NCI-H1694 (cell line): Measurements from ENCODE around the gene SLC35B3.
A peak's percentile ranks its signal among the peaks of the same experiment; 100 is the strongest.
"Not testable (repeated sequence)": the region's sequence is repeated elsewhere in the genome, so short reads cannot be mapped to it uniquely, and the experiment has no call there.

ENCODE experiments used
- DNase-seq: peaks from one replicate; lab custom pipeline; 2025; lab: John Stamatoyannopoulos, UW

SLC35B3 gene

GRCh38 chr6:8435093-8435844, at the start of gene SLC35B3:
TSS of gene SLC35B3 (minus strand) at chr6:8435545.
- DNase-seq: peak; percentile 77

DNA sequence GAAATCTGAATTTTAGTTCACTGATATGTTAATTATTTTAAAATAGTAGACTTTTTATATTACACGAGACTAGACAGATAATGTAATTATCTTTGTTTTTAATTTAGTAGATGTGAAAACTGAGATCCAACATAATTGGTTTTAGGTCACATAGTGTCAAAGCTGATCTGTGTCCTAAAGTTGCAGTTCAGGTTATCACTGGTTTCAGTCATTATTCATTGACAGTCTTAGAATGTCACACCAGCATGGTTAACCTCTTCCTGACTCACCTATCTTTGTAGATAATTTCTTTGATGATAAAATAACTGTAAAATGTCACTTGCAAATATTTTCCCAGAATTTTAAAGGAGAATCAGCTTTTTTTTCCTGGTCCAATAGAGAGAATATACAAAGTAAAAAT, 48.3 kb upstream of the SLC35B3 start:
- no peak for DNase-seq

- DNase-seq: no peak
Observed at GRCh38 chr6:8481727-8482126, 46.4 kb upstream of the SLC35B3 start.

GRCh38 chr6:8478418-8478817, 43.1 kb upstream of the SLC35B3 start:
- no peak for DNase-seq

DNA sequence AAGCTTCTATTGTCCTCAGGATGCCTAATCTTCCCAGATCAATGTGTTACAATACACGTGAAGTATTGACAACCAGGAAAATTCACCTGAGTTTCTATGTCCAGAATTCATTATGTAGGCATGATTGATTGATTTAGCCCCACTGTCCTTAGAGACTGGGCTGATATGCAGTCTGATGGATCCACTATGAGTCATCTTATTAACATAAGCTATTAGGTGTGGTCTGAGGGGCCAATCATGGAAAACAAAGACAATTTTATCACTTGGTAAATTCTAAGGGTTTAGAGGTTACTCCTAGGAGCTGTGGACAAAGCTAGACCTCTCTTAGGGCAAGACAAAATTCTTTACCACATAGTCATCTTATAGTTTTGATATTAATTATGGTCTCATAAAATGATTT, 41.3 kb upstream of the SLC35B3 start:
- DNase-seq: no peak

DNA sequence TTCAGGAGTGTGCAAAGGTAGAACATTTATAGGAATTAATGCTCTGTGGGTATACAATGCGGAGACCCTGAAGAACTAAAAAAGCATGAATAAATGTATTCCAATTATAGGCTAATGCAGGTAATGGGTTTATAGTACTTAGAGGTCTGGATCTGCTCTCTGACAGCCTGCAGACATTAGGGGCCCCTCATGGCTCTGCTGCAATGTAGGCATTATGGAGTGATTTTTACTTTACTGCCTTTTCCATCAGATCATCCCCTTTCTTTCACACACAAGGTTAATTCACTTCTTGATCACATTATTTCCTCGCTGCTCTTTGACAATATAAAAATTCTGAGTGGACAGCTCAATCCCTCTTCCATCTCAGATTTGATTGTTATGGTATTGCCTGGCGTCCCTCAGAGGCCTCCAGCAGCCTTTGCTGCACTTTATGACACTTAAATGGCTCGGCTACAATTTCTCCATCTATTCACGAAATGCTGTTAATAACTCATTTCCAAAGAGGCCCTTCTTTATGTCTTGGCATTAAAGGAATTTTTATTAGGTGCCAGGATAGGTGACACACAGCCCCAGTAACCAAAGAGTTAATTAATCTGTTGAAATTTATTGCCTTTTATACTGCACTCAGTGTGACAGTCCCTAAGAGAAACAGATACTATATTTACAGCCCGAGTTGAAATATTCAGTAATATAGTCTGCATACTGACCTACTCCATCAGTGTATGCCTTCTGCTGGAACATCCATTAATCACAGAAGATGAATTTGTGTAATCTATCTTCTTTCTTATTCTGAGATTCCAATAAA, 33.4 kb upstream of the SLC35B3 start:
- DNase-seq: no peak

- DNase-seq: no peak
Observed at GRCh38 chr6:8462694-8463093, 27.3 kb upstream of the SLC35B3 start.

GRCh38 chr6:8462169-8462568, 26.8 kb upstream of the SLC35B3 start:
- no peak for DNase-seq

DNA sequence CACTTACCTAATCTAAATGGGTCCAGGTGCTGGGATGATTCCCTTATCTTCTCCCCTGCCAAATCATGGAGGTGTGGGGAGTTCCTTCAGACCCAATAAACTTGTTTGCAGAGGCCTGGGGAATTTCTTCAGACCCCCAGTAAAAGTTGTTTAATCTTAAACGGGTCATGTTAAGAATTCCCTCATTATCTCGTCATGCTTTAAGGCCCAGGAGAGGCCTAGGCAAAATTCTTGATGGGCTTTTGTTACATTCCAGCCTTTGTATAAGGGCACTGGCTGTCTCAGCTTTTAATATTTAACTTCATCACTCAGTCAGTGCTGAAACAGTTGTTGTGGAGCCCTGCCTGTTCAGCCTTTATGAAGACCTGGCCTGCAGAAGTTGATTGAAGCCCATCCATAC, 11.0 kb upstream of the SLC35B3 start:
- DNase-seq: no peak

DNA sequence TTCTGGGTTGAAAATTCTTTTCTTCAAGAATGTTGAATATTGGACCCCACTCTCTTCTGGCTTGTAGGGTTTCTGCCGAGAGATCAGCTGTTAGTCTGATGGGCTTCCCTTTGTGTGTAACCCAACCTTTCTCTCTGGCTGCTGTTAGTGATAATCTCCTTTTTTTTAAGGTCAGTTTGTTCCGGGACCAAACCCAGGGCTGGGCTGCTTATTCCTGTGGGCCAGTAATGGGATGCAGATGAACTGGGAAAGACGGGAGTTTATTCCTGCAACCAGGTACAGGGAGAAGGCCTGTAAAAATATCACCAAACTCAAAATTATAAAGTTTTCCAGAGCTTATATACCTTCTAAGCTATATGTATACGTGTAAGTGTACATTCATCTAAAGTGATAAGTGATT, 10.6 kb upstream of the SLC35B3 start:
- DNase-seq: not testable (repeated sequence)

GRCh38 chr6:8442150-8442549, 6.8 kb upstream of the SLC35B3 start:
- DNase-seq: no peak

DNA sequence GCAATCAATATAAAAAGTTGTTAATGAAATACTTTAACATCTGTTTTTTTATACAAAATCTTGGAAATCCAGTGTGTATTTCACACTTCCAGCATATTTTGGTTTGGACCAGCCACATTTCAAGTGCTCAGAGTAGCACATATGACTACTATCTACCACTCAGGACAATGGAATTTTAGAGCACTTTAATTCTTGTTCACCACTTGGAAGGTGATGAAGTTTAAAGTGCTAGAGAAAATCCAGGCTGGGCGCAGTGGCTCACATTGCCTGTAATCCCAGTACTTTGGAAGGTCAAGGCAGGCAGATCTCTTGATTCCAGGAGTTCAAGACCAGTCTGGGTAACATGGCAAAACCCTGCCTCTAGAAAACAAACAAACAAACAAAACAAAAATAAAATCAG, 6.1 kb upstream of the SLC35B3 start:
- no peak for DNase-seq

DNA sequence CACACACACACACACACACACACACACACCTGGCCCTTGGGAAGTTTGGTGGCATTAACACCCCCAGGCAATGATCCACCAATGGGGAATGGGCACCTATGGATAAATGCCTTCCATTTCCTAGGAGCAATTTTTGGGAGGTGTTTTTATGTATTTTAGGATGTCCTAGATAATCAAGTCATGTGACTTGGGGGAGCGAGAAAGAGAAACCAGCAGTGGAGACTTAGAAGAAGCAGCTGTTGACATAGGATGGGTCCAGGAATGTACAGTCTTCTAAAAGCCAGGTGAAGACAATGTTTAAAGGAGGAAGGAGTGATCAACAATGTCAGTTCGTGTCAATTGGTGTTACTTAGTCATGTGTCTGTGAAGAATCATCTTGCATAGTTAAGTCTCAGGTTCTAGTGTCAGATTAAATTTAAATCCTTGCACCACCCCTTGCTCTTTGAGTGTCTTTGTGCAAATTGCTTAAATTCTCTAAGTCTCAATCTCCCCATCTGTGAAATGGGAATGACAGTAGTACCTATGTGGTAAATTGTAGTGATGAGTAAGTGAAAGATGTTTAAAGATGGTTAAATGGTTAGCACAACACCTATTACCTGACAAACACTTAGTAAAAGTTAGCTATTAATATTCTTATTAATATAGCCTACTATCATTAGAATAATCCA, 4.4 kb upstream of the SLC35B3 start:
- no peak for DNase-seq

DNA sequence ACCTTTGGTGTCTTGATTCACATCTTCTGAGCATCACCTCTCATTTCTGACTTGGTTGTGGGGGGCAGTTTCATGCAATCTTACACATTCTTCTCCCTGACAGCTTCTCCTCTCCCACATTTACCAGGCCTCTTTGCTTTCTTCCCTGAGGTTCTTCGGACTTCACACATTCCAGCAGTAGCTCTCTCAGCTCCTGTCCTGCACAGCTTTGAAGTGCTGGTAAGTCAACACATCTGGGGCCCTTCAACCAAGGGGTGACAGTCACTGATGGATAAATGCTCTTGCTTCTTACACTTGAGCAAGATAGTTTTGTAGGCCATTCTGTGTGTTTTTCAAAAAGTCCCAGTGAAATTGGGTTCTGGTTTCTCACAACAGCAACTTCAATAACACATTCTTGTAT, 2.5 kb upstream of the SLC35B3 start:
- no peak for DNase-seq

- no peak for DNase-seq
Observed at GRCh38 chr6:8436966-8437365, 1.6 kb upstream of the SLC35B3 start.

GRCh38 chr6:8435845-8436168, 462 bp upstream of the SLC35B3 start:
- DNase-seq: no peak

- DNase-seq: no peak
Observed at GRCh38 chr6:8434727-8435092, 635 bp downstream of the SLC35B3 start.

DNA sequence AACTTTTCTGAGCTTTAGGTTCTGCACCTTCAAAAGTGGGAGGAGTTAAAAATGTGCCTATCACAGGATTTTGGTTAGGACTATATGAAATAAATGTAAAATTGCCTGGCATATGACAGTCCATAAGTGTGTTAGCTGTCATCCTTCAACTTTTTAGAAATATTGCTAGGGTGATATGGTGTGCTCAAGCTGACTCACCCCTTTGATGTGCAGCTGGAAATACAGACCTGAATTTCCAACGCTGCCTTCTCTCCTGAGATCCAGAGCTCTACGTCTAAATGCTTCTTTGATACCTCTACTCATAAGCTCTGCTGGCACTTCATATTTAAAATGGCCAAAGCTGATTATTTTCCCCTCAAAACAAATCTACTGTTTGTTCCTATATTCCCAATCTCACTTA, 2.7 kb downstream of the SLC35B3 start:
- DNase-seq: no peak

- no peak for DNase-seq
Observed at GRCh38 chr6:8429821-8430220, 5.5 kb downstream of the SLC35B3 start.

- not testable (repeated sequence) for DNase-seq
Observed at GRCh38 chr6:8426544-8426943, 8.8 kb downstream of the SLC35B3 start.

- no peak for DNase-seq
Observed at GRCh38 chr6:8420031-8420588, 15.2 kb downstream of the SLC35B3 start.

DNA sequence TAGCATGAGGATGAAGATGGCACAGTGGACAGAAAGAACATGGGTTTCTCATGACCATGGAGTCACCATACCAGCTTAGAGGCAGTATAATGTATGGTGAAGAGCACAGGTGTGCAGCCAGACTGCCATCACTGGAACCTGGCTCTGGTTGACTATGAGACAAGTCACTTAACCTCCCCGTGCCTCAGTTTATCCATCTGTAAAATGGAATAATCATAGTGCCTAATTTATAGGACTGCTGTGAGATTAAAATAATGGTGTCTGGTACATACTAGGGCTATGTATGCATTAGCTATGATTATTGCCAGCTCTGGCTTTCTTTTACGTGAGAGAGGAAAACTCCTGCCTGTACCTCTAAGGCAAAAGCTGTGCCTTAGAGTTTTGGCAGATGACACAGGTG, 19.4 kb downstream of the SLC35B3 start:
- DNase-seq: no peak

DNA sequence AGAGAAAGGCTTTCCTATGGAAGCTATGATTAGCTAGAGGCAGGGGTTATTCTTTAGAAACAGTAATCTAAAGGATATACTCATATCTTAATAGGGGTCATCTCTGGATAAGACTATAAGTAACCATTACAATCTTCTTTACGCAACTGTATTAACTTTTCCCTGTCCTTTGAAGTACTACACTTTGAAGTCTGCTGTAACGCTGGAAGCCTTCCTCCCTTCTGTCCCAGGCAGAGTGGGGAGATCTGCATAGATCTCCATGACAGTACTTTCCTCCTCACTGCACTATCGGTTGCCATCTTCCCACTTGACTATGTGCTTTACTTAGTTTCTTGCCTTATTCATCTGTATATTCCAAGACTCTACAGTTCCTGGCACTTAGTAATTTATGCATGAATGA, 20.1 kb downstream of the SLC35B3 start:
- no peak for DNase-seq
